Measurements from ENCODE around the gene SLC6A17. TPM values are rescaled to one million over a fixed set of nuclear protein-coding genes. Genes with fewer than 3 reads are reported as not detected.
A peak's percentile ranks its signal among the peaks of the same experiment; 100 is the strongest.

Gene SLC6A17
- polyA plus RNA-seq, 3 donors, result not detected

DNA sequence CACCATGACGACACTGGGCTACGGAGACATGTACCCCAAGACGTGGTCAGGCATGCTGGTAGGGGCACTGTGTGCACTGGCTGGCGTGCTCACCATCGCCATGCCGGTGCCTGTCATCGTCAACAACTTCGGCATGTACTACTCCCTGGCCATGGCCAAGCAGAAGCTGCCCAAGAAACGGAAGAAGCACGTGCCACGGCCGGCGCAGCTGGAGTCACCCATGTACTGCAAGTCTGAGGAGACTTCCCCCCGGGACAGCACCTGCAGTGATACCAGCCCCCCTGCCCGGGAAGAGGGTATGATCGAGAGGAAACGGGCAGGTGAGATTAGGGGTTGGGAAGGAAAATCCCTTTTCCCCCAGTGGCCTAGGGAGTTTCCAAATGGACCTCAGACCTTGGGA, 73.3 kb downstream of the SLC6A17 start:
- no peaks in the 10 kb centered on the region for H3K36me3 ChIP-seq (replicated peaks in 1 of 2; ENCODE audit: control insufficient read depth in 1 of 2, insufficient read depth in 2 of 2, low read length in 2 of 2)
- H3K4me1 ChIP-seq (ENCODE audit: control insufficient read depth in 1 of 2, insufficient read depth in 2 of 2, low read length in 2 of 2), result no peaks in the 10 kb centered on the region
- no peak overlapping the region for H2AFZ ChIP-seq (ENCODE audit: insufficient read depth, low read depth, low read length, poor library complexity, severe bottlenecking)
- H3K27me3 Mint-ChIP-seq (ENCODE audit: low read depth in 3 of 3), result peaks cover 2 to 7% (median 3%) of the 10 kb centered on the region in 3 donors
- no peaks in the 10 kb centered on the region for H3K4me1 Mint-ChIP-seq
- no peaks in the 10 kb centered on the region for H4K20me1 ChIP-seq (ENCODE audit: insufficient read depth, low read length)
- H3K79me2 ChIP-seq (ENCODE audit: insufficient read depth, low read length), result no peaks in the 10 kb centered on the region
- H3K4me2 ChIP-seq (replicated peaks; ENCODE audit: extremely low read depth, low read length, poor library complexity, severe bottlenecking), result no peak overlapping the region
- no peaks in the 10 kb centered on the region for H3K9me3 Mint-ChIP-seq
- H3K9me3 ChIP-seq (replicated peaks in 1 of 2; ENCODE audit: control insufficient read depth in 1 of 2, insufficient read depth in 1 of 2, low read length in 2 of 2), result no peaks in the 10 kb centered on the region
- TF ChIP-seq, protein P1, sequence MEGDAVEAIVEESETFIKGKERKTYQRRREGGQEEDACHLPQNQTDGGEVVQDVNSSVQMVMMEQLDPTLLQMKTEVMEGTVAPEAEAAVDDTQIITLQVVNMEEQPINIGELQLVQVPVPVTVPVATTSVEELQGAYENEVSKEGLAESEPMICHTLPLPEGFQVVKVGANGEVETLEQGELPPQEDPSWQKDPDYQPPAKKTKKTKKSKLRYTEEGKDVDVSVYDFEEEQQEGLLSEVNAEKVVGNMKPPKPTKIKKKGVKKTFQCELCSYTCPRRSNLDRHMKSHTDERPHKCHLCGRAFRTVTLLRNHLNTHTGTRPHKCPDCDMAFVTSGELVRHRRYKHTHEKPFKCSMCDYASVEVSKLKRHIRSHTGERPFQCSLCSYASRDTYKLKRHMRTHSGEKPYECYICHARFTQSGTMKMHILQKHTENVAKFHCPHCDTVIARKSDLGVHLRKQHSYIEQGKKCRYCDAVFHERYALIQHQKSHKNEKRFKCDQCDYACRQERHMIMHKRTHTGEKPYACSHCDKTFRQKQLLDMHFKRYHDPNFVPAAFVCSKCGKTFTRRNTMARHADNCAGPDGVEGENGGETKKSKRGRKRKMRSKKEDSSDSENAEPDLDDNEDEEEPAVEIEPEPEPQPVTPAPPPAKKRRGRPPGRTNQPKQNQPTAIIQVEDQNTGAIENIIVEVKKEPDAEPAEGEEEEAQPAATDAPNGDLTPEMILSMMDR (IDR thresholded peaks at IDR 0.05), result no peak
- H3K27ac Mint-ChIP-seq, result no peak overlapping the region
- no peak overlapping the region for H3K4me3 Mint-ChIP-seq
- intact Hi-C loops (cut with micrococcal nuclease), result loop anchor here in 1 of 2 donors (5.0 kb wide), 1 partner anchor 51 kb away; no protein-coding TSS in a partner anchor
- H3K4me3 ChIP-seq (replicated peaks in 1 of 3; ENCODE audit: low read depth in 2 of 3, low read length in 3 of 3), result no peak overlapping the region
- no peaks in the 10 kb centered on the region for H3K27me3 ChIP-seq (ENCODE audit: control insufficient read depth in 2 of 2, insufficient read depth in 2 of 2, low read length in 2 of 2)
- no peak for DNase-seq
- no peak overlapping the region for H3K27ac ChIP-seq (ENCODE audit: low read depth in 1 of 2, low read length in 2 of 2)
- WGBS (ENCODE audit: insufficient coverage), result 98% methylated on average over 13 of the region's 17 CpGs
- H3K36me3 Mint-ChIP-seq, result peaks cover 5 to 9% of the 10 kb centered on the region in 2 donors
- no peak overlapping the region for H3K9ac ChIP-seq (ENCODE audit: insufficient read depth, low read length, poor library complexity, severe bottlenecking)

DNA sequence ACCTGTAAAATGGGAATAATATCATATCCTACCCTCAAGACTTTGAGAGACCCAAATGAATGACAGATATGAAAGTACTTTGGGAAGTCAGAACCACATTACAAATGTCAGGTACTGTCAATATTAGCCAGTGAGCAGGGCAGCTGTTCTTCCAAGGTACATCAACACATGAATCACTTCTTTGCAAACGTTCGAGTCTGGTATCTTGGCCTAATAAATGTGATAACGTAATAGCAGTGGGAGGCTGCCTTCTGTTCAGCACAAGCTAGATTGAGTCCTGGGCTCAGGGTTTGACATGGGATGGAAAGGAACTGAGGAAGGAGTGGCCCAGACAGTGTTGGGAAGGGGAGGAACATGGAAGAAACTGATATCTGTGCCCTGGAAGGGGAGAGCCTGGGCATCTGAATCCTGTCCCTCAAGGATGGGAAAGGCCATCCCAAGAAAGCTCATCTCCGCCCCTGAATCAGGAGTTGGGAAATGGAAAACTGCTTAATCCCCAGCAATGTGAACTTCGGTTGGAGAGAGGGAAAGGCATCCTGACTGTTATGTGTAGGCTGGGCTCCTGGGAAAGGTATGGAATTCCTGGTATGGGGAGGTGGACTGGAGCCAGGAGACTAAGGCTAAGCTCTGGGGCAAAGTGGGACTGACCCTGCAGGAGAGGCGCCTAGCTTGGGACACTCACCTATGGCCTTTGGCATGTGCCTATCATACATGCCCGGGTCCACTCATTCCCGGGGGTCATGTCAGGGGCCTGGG, 74.1 kb downstream of the SLC6A17 start:
- Histone ChIP-seq H3K27ac (ENCODE audit: low read depth in 1 of 2, low read length in 2 of 2) (no peak overlapping the region), H3K4me2 (replicated peaks; ENCODE audit: extremely low read depth, low read length, poor library complexity, severe bottlenecking) (no peak overlapping the region), H3K27me3 (ENCODE audit: control insufficient read depth in 2 of 2, insufficient read depth in 2 of 2, low read length in 2 of 2) (no peaks in the 10 kb centered on the region), H3K9me3 (replicated peaks in 1 of 2; ENCODE audit: control insufficient read depth in 1 of 2, insufficient read depth in 1 of 2, low read length in 2 of 2) (no peaks in the 10 kb centered on the region), H3K36me3 (replicated peaks in 1 of 2; ENCODE audit: control insufficient read depth in 1 of 2, insufficient read depth in 2 of 2, low read length in 2 of 2) (no peaks in the 10 kb centered on the region), H3K79me2 (ENCODE audit: insufficient read depth, low read length) (no peaks in the 10 kb centered on the region), H4K20me1 (ENCODE audit: insufficient read depth, low read length) (no peaks in the 10 kb centered on the region), H3K9ac (ENCODE audit: insufficient read depth, low read length, poor library complexity, severe bottlenecking) (no peak overlapping the region), H3K4me3 (replicated peaks in 1 of 3; ENCODE audit: low read depth in 2 of 3, low read length in 3 of 3) (no peak overlapping the region), H2AFZ (ENCODE audit: insufficient read depth, low read depth, low read length, poor library complexity, severe bottlenecking) (no peak overlapping the region), H3K4me1 (ENCODE audit: control insufficient read depth in 1 of 2, insufficient read depth in 2 of 2, low read length in 2 of 2) (peaks cover 0 to 1% of the 10 kb centered on the region in 2 donors)
- Mint-ChIP-seq H3K36me3 (peaks cover 5 to 9% of the 10 kb centered on the region in 2 donors), H3K27me3 (ENCODE audit: low read depth in 3 of 3) (peaks cover 2 to 7% (median 3%) of the 10 kb centered on the region in 3 donors), H3K4me3 (no peak overlapping the region), H3K9me3 (no peaks in the 10 kb centered on the region), H3K4me1 (peaks cover 2% of the 10 kb centered on the region), H3K27ac (peak overlapping the region in 1 of 7 donors; percentile 31)
- no peak for DNase-seq
- intact Hi-C loops (cut with micrococcal nuclease), result loop anchor here in 1 of 2 donors (5.0 kb wide), 1 partner anchor 52 kb away; no protein-coding TSS in a partner anchor
- TF ChIP-seq, protein P1 (IDR thresholded peaks at IDR 0.05), result no peak
- 98% methylated on average over 8 of the region's 8 CpGs for WGBS (ENCODE audit: insufficient coverage)
